ENCODE measurements around the gene MYO16.

Gene MYO16

GRCh38 chr13:109140054-109140453 lies 510.6 kb downstream of the MYO16 start:
- Histone ChIP-seq H3K4me2 (ENCODE audit: low read depth, low read length, poor library complexity, severe bottlenecking) (no peak overlapping the region), H3K9ac (ENCODE audit: low read depth, low read length, poor library complexity, severe bottlenecking) (no peak overlapping the region), H3K9me3 (ENCODE audit: insufficient read depth, low read depth, low read length) (no peaks in the 10 kb centered on the region), H3K4me1 (ENCODE audit: insufficient read depth, low read length, poor library complexity, severe bottlenecking) (no peaks in the 10 kb centered on the region), H3K27me3 (ENCODE audit: insufficient read depth, low read length, poor library complexity, severe bottlenecking) (no peaks in the 10 kb centered on the region), H2AFZ (ENCODE audit: low read length) (no peak overlapping the region), H3K4me3 (ENCODE audit: low read length, poor library complexity, severe bottlenecking) (no peak overlapping the region), H3K36me3 (ENCODE audit: insufficient read depth, low read length) (no peaks in the 10 kb centered on the region), H3K9me2 (replicated peaks; ENCODE audit: low read depth, low read length) (no peaks in the 10 kb centered on the region), H3K79me2 (ENCODE audit: insufficient read depth, low read length) (no peaks in the 10 kb centered on the region), H4K20me1 (ENCODE audit: insufficient read depth, low read length, poor library complexity, severe bottlenecking) (no peaks in the 10 kb centered on the region), H3F3A (ENCODE audit: low read depth) (no peaks in the 10 kb centered on the region)
- TF ChIP-seq EZH2phosphoT487 (IDR thresholded peaks at IDR 0.05; ENCODE audit: borderline replicate concordance) (no peak), CTCF (conservative IDR thresholded peaks at IDR 0.05; ENCODE audit: low read length) (no peak)

- H3F3A ChIP-seq (ENCODE audit: low read depth) = no peaks in the 10 kb centered on the region
- H3K9me2 ChIP-seq (replicated peaks; ENCODE audit: low read depth, low read length) = no peaks in the 10 kb centered on the region
- no peaks in the 10 kb centered on the region for H3K4me1 ChIP-seq (ENCODE audit: insufficient read depth, low read length, poor library complexity, severe bottlenecking)
- no peaks in the 10 kb centered on the region for H3K9me3 ChIP-seq (ENCODE audit: insufficient read depth, low read depth, low read length)
- H3K4me3 ChIP-seq (ENCODE audit: low read length, poor library complexity, severe bottlenecking) = no peak overlapping the region
- no peak for TF ChIP-seq EZH2phosphoT487 (IDR thresholded peaks at IDR 0.05; ENCODE audit: borderline replicate concordance)
- TF ChIP-seq CTCF (conservative IDR thresholded peaks at IDR 0.05; ENCODE audit: low read length) = no peak
- no peaks in the 10 kb centered on the region for H3K36me3 ChIP-seq (ENCODE audit: insufficient read depth, low read length)
- no peak overlapping the region for H3K9ac ChIP-seq (ENCODE audit: low read depth, low read length, poor library complexity, severe bottlenecking)
- no peaks in the 10 kb centered on the region for H3K79me2 ChIP-seq (ENCODE audit: insufficient read depth, low read length)
- H2AFZ ChIP-seq (ENCODE audit: low read length) = no peak overlapping the region
- H4K20me1 ChIP-seq (ENCODE audit: insufficient read depth, low read length, poor library complexity, severe bottlenecking) = no peaks in the 10 kb centered on the region
- H3K4me2 ChIP-seq (ENCODE audit: low read depth, low read length, poor library complexity, severe bottlenecking) = no peak overlapping the region
- no peaks in the 10 kb centered on the region for H3K27me3 ChIP-seq (ENCODE audit: insufficient read depth, low read length, poor library complexity, severe bottlenecking)
Observed at GRCh38 chr13:109140479-109141349, 511.3 kb downstream of the MYO16 start.

GRCh38 chr13:109141706-109142105 lies 512.3 kb downstream of the MYO16 start:
- Histone ChIP-seq H3K9ac (ENCODE audit: low read depth, low read length, poor library complexity, severe bottlenecking) (no peak overlapping the region), H3K4me2 (ENCODE audit: low read depth, low read length, poor library complexity, severe bottlenecking) (no peak overlapping the region), H3K79me2 (ENCODE audit: insufficient read depth, low read length) (no peaks in the 10 kb centered on the region), H3K9me2 (replicated peaks; ENCODE audit: low read depth, low read length) (no peaks in the 10 kb centered on the region), H3F3A (ENCODE audit: low read depth) (no peaks in the 10 kb centered on the region), H3K36me3 (ENCODE audit: insufficient read depth, low read length) (no peaks in the 10 kb centered on the region), H4K20me1 (ENCODE audit: insufficient read depth, low read length, poor library complexity, severe bottlenecking) (no peaks in the 10 kb centered on the region), H2AFZ (ENCODE audit: low read length) (no peak overlapping the region), H3K4me3 (ENCODE audit: low read length, poor library complexity, severe bottlenecking) (no peak overlapping the region), H3K9me3 (ENCODE audit: insufficient read depth, low read depth, low read length) (no peaks in the 10 kb centered on the region), H3K4me1 (ENCODE audit: insufficient read depth, low read length, poor library complexity, severe bottlenecking) (no peaks in the 10 kb centered on the region), H3K27me3 (ENCODE audit: insufficient read depth, low read length, poor library complexity, severe bottlenecking) (no peaks in the 10 kb centered on the region)
- TF ChIP-seq EZH2phosphoT487 (IDR thresholded peaks at IDR 0.05; ENCODE audit: borderline replicate concordance) (no peak), CTCF (conservative IDR thresholded peaks at IDR 0.05; ENCODE audit: low read length) (no peak)
